Hypothalamus (tissue), 51 donors: ENCODE data around the gene DMD.

Experiments used
- DNase-seq, 51 donors: peaks; one replicate each; lab custom pipeline; 2025; lab: John Stamatoyannopoulos, UW

The DMD gene

GRCh38 chrX:31921236-31921635 is 1290.1 kb downstream of the DMD start:
- DNase-seq, result no peak

GRCh38 chrX:31909850-31910572 is 1301.3 kb downstream of the DMD start:
- no peak for DNase-seq

GRCh38 chrX:31894152-31894551 is 1317.2 kb downstream of the DMD start:
- DNase-seq, result no peak

- no peak for DNase-seq
Measured at GRCh38 chrX:31893525-31893924, 1317.8 kb downstream of the DMD start.

- no peak for DNase-seq
Measured at GRCh38 chrX:31889088-31889487, 1322.3 kb downstream of the DMD start.

- DNase-seq, result no peak
Measured at GRCh38 chrX:31884535-31884934, 1326.8 kb downstream of the DMD start.

- DNase-seq, result peak in 2 of 51 donors; percentile 2
Measured at GRCh38 chrX:31872007-31872406, 1339.3 kb downstream of the DMD start.

- no peak for DNase-seq
Measured at GRCh38 chrX:31870267-31870666, 1341.1 kb downstream of the DMD start.

- no peak for DNase-seq
Measured at GRCh38 chrX:31860686-31861085, 1350.7 kb downstream of the DMD start.

GRCh38 chrX:31858915-31859314 is 1352.4 kb downstream of the DMD start:
- no peak for DNase-seq

GRCh38 chrX:31854716-31855115 is 1356.6 kb downstream of the DMD start:
- no peak for DNase-seq

- no peak for DNase-seq
Measured at GRCh38 chrX:31851761-31852160, 1359.6 kb downstream of the DMD start.

- DNase-seq, result no peak
Measured at GRCh38 chrX:31847773-31848172, 1363.6 kb downstream of the DMD start.

GRCh38 chrX:31845003-31845402 is 1366.3 kb downstream of the DMD start:
- no peak for DNase-seq

GRCh38 chrX:31838617-31839016 is 1372.7 kb downstream of the DMD start:
- no peak for DNase-seq

GRCh38 chrX:31837445-31838049 is 1373.8 kb downstream of the DMD start:
- DNase-seq, result no peak

GRCh38 chrX:31836479-31836878 is 1374.9 kb downstream of the DMD start:
- DNase-seq, result no peak

- DNase-seq, result no peak
Measured at GRCh38 chrX:31832263-31832662, 1379.1 kb downstream of the DMD start.

- DNase-seq, result no peak
Measured at GRCh38 chrX:31820430-31821210, 1390.7 kb downstream of the DMD start.

GRCh38 chrX:31819455-31819854 is 1391.9 kb downstream of the DMD start:
- no peak for DNase-seq

- DNase-seq, result no peak
Measured at GRCh38 chrX:31811106-31811505, 1400.2 kb downstream of the DMD start.

- no peak for DNase-seq
Measured at GRCh38 chrX:31808357-31808756, 1403.0 kb downstream of the DMD start.
